GM21717 (cell line): ENCODE data around the gene MBD4.
A peak's percentile ranks its signal among the peaks of the same experiment; 100 is the strongest.
"Not testable (repeated sequence)": the region's sequence is repeated elsewhere in the genome, so short reads cannot be mapped to it uniquely, and the experiment has no call there.

Source experiments
- ATAC-seq: cut with Tn5 transposase; IDR thresholded peaks from one replicate; pipeline ENCODE4 v1.9.1; 2021; ENCODE audit warnings: mild to moderate bottlenecking, moderate library complexity; ENCODE audit not compliant: unreplicated experiment

Gene MBD4

GRCh38 chr3:129413238-129413637 is 26.5 kb downstream of the MBD4 start:
- not testable (repeated sequence) for ATAC-seq

GRCh38 chr3:129412542-129413198 is 27.1 kb downstream of the MBD4 start:
- ATAC-seq, result no peak

GRCh38 chr3:129410971-129411370 is 28.8 kb downstream of the MBD4 start:
- ATAC-seq, result no peak

GRCh38 chr3:129409541-129409940 is 30.2 kb downstream of the MBD4 start:
- ATAC-seq, result no peak

GRCh38 chr3:129404610-129405009 is 35.1 kb downstream of the MBD4 start:
- ATAC-seq, result no peak

- no peak for ATAC-seq
Observed at GRCh38 chr3:129404130-129404529, 35.6 kb downstream of the MBD4 start.

GRCh38 chr3:129403450-129403849 is 36.3 kb downstream of the MBD4 start:
- ATAC-seq, result no peak

- ATAC-seq, result no peak
Observed at GRCh38 chr3:129402616-129403015, 37.1 kb downstream of the MBD4 start.

- no peak for ATAC-seq
Observed at GRCh38 chr3:129402210-129402609, 37.5 kb downstream of the MBD4 start.

GRCh38 chr3:129399895-129400357 is 39.8 kb downstream of the MBD4 start:
- no peak for ATAC-seq

- peak; percentile 69 for ATAC-seq
Observed at GRCh38 chr3:129399145-129399894, 40.4 kb downstream of the MBD4 start.

- no peak for ATAC-seq
Observed at GRCh38 chr3:129398803-129399144, 41.0 kb downstream of the MBD4 start.

- ATAC-seq, result not testable (repeated sequence)
Observed at GRCh38 chr3:129393760-129394564, 45.8 kb downstream of the MBD4 start.

- no peak for ATAC-seq
Observed at GRCh38 chr3:129393271-129393670, 46.5 kb downstream of the MBD4 start.

- not testable (repeated sequence) for ATAC-seq
Observed at GRCh38 chr3:129392106-129392887, 47.5 kb downstream of the MBD4 start.

- ATAC-seq, result not testable (repeated sequence)
Observed at GRCh38 chr3:129391583-129391982, 48.2 kb downstream of the MBD4 start.

GRCh38 chr3:129389572-129389937 is 50.2 kb downstream of the MBD4 start:
- ATAC-seq, result no peak

GRCh38 chr3:129388791-129389571 is 50.8 kb downstream of the MBD4 start:
- not testable (repeated sequence) for ATAC-seq

- ATAC-seq, result no peak
Observed at GRCh38 chr3:129387487-129387886, 52.3 kb downstream of the MBD4 start.

- ATAC-seq, result no peak
Observed at GRCh38 chr3:129386984-129387383, 52.8 kb downstream of the MBD4 start.
